Measurements from ENCODE around the gene REEP1. TPM values are rescaled to one million over a fixed set of nuclear protein-coding genes. Genes with fewer than 3 reads are reported as not detected.

The REEP1 gene
- total and polyA plus RNA-seq, 9 of the 15 experiments (the other 6 are each of a cell fraction or from before 2014, with no cell fraction given), result 0.11 to 0.67 (median 0.13) TPM

DNA sequence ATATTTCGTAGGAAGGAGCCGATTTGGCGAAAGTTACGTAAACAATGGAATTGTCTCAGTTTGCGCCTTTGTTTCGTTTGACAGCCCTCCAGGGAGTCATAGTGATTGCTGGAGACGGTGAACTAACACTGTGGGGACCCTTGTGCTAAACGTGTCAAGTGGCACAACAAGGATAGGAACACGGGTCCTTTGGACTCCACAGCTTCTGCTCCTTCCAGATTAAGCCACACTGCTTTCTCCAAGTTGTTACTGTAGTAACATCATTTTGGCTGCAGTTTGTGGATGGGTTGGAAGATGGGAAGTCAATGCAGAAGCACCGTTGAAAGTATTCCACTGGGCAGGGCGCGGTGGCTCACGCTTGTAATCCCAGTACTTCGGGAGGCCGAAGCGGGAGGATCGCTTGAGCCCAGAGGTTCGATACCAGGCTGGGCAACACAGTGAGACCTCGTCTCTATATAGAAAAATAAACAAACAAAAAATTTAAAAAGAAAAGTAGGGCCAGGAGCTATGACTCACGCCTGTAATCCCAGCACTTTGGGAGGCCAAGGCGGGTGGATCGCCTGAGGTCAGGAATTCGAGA lies 141.5 kb downstream of the REEP1 start (continued):
- TF ChIP-seq, protein P1, sequence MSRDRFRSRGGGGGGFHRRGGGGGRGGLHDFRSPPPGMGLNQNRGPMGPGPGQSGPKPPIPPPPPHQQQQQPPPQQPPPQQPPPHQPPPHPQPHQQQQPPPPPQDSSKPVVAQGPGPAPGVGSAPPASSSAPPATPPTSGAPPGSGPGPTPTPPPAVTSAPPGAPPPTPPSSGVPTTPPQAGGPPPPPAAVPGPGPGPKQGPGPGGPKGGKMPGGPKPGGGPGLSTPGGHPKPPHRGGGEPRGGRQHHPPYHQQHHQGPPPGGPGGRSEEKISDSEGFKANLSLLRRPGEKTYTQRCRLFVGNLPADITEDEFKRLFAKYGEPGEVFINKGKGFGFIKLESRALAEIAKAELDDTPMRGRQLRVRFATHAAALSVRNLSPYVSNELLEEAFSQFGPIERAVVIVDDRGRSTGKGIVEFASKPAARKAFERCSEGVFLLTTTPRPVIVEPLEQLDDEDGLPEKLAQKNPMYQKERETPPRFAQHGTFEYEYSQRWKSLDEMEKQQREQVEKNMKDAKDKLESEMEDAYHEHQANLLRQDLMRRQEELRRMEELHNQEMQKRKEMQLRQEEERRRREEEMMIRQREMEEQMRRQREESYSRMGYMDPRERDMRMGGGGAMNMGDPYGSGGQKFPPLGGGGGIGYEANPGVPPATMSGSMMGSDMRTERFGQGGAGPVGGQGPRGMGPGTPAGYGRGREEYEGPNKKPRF (IDR thresholded peaks at IDR 0.05; ENCODE audit: low read depth, low read length), result no peak
- no peak for TF ChIP-seq TARDBP (IDR thresholded peaks at IDR 0.05)
- TF ChIP-seq, protein P2, sequence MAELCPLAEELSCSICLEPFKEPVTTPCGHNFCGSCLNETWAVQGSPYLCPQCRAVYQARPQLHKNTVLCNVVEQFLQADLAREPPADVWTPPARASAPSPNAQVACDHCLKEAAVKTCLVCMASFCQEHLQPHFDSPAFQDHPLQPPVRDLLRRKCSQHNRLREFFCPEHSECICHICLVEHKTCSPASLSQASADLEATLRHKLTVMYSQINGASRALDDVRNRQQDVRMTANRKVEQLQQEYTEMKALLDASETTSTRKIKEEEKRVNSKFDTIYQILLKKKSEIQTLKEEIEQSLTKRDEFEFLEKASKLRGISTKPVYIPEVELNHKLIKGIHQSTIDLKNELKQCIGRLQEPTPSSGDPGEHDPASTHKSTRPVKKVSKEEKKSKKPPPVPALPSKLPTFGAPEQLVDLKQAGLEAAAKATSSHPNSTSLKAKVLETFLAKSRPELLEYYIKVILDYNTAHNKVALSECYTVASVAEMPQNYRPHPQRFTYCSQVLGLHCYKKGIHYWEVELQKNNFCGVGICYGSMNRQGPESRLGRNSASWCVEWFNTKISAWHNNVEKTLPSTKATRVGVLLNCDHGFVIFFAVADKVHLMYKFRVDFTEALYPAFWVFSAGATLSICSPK (IDR thresholded peaks at IDR 0.05; ENCODE audit: borderline replicate concordance), result no peak
- no peak for TF ChIP-seq ZNF282 (CRISPR knock-in tag; IDR thresholded peaks at IDR 0.05)
- 0 out of 2 replicates have a peak, but pooled peaks have one; percentile 17 for TF ChIP-seq E2F1 (CRISPR knock-in tag; IDR thresholded peaks at IDR 0.05)
- TF ChIP-seq RBM15 (IDR thresholded peaks at IDR 0.05; ENCODE audit: insufficient read depth, low read length), result no peak
- peak; percentile 69 for TF ChIP-seq CHD1 (IDR thresholded peaks at IDR 0.05; ENCODE audit: low read length)
- peak; percentile 22; the same call in 1 of the 2 replicates for TF ChIP-seq BCOR (IDR thresholded peaks at IDR 0.05)
- TF ChIP-seq, protein P3, sequence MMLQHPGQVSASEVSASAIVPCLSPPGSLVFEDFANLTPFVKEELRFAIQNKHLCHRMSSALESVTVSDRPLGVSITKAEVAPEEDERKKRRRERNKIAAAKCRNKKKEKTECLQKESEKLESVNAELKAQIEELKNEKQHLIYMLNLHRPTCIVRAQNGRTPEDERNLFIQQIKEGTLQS (IDR thresholded peaks at IDR 0.05), result peak; percentile 53
- TF ChIP-seq, protein P3 (CRISPR knock-in tag; conservative IDR thresholded peaks at IDR 0.05), result no peak; the same call in 1 of the 2 replicates
- no peak for TF ChIP-seq ZNF512 (tag; IDR thresholded peaks at IDR 0.05)
- peak in 1 of 2 experiments; percentile 72; a peak in 2 of 4 replicates for TF ChIP-seq HDAC1 (IDR thresholded peaks at IDR 0.05)
- TF ChIP-seq PHF20 (IDR thresholded peaks at IDR 0.05; ENCODE audit: partially characterized antibody), result no peak
- TF ChIP-seq GABPA (tag; conservative IDR thresholded peaks at IDR 0.05; ENCODE audit: low read depth), result peak; percentile 78; the same call in 1 of the 2 replicates
- TF ChIP-seq NCOA1 (IDR thresholded peaks at IDR 0.05; ENCODE audit: low read depth), result no peak
- no peak for TF ChIP-seq SIN3B (IDR thresholded peaks at IDR 0.05; ENCODE audit: low read depth)
- no peak for TF ChIP-seq ZFP30 (CRISPR knock-in tag; IDR thresholded peaks at IDR 0.05; ENCODE audit: borderline replicate concordance)
- no peak for TF ChIP-seq ZNF551 (CRISPR knock-in tag; IDR thresholded peaks at IDR 0.05)
